Measurements from ENCODE around the gene PRIMPOL.
"Not testable (repeated sequence)": the region's sequence is repeated elsewhere in the genome, so short reads cannot be mapped to it uniquely, and the experiment has no call there.

Gene PRIMPOL

GRCh38 chr4:184719407-184719806 lies 69.9 kb downstream of the PRIMPOL start:
- DNase-seq: no peak

DNA sequence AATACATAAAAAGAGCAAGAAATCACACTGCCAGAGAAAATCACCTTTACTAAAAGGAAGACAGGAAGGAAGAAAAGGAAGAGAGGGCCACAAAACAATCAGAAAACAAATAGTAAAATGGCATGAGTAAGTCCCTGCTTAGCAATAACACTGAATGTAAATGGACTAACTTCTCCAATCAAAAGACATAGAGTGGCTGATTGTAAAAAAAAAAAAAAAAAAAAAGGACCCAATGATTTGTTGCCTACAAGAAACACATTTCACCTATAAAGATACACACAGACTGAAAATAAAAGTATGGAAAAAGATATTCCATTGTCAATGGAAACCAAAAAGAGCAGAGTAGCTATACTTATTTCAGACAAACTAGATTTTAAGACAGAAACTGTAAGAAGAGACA lies 71.7 kb downstream of the PRIMPOL start:
- no peak for DNase-seq

DNA sequence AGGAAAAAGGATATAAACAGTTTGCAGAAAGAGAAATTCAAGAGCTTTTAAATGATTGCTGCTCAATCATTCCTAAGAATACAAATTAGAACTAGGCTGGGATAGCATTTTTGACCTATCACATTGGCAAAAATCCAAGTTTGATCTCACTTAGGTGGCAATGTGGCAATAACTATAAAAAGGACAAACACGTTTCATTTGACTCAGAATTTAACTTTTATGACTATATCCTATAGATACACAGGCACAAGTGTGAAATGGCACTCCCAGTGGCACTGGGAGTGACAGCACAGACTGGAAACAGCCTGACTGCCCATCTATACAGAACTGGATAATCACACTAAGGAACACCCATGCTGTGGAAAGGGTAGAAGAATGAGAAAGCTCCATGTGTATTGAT lies 73.3 kb downstream of the PRIMPOL start:
- no peak for DNase-seq

- no peak for DNase-seq
These were observed 77.9 kb downstream of the PRIMPOL start for GRCh38 chr4:184727430-184727829.

GRCh38 chr4:184728858-184729257 lies 79.3 kb downstream of the PRIMPOL start:
- DNase-seq: no peak

GRCh38 chr4:184729946-184730345 lies 80.4 kb downstream of the PRIMPOL start:
- DNase-seq: no peak

DNA sequence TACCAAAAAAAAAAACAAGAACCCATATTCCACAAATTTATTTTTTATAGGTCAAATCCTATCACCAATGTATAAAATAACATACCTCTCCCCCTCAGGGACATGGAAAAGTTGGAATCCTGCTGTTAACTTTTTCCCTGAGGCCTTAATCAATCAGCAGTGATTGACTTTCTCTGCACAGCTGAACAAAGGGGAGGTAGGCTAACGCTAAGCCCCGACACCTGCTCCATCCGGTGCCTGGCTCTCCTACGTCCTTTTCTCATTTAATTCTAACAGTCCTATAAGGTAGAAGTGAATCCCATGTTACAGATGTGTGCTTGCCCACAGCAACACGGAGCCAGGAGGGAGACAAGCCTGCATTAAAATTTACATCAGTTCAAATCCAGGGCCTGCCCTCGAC lies 81.5 kb downstream of the PRIMPOL start:
- DNase-seq: no peak

DNA sequence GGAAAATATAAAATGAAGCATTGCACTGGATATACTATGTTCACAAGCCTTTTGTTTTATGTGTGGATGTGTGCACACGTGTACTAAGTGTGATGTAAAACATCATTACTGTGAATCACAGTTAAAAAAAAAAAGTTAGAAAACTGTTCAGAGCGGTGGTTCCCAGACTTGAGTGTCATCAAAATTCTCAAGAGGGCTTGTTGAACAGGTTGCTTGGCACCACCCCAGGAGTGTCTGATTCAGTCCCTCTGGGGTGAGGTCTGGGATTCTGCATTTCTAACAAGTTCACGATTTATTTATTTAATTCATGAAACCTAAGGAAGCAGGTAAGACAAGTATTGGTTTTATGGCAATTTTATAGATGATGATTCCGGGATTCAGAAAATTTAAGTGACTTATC lies 82.6 kb downstream of the PRIMPOL start:
- no peak for DNase-seq

DNA sequence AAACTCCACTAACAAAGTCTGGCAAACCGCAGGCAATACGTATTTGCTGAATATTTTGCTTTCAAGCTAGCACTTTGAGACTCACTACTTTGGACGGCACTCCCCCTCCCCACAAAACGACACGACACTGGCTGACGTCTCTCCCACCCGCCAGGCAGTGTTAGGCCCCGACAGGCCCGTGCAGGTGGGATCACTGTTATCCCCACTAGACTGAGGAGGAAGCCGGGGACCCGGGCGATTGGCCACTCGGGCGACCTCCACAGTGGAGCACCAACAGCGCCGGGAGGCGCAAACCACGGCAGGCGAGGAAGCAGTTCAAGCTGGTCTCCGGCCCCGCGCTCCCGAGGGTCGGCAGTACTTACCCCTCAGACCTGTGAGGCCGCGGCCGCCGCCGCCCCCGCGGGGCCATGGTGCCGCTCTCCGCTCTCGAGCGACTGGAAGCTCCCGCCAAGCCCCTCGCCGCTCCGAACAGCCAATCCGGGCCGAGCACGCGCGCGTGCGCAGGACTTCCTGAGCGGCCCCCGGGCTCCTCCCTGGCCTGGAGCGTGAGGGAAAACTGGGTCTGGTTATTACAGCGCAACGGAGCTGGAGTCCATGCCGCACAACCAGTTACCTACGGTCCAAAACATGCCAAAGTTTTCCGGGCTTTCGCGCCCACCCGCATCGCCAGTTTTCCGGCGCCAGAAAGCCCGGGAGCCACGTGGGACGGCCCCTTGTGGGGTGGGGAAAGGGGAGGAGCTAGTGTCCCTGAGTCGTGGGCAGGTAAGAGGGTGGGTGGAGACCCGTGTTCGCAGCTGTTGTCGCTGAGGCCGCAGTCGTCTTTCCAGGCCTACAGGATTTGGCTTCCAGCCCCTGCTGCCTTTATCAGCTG lies 84.4 kb downstream of the PRIMPOL start, which contains the start of gene CENPU:
CENPU (minus strand) TSS at position 443 of the 871 bp plus-strand sequence; CDS start at position 409, 34 bp downstream.
- peak; percentile 99 for DNase-seq

DNA sequence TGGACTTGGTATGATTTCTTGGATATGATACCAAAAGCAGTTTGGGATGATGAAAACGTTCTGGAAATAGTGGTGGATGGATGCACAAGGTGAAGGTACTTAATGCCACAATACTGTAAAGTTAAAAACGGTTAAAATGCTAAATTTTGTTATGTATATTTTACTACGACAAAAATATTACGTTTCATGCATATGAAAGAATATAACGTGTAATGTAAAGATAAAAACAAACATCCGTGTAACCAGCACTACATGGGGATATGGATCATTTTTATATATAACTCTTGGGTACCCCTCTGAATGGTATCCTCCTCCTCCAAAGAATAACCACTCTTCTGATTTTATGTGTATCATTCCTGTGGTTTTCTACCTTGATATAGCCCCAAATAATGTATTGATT lies 85.2 kb downstream of the PRIMPOL start:
- no peak for DNase-seq

GRCh38 chr4:184739575-184739974 lies 90.0 kb downstream of the PRIMPOL start:
- not testable (repeated sequence) for DNase-seq

- no peak for DNase-seq
These were observed 91.4 kb downstream of the PRIMPOL start for GRCh38 chr4:184740980-184741391.

DNA sequence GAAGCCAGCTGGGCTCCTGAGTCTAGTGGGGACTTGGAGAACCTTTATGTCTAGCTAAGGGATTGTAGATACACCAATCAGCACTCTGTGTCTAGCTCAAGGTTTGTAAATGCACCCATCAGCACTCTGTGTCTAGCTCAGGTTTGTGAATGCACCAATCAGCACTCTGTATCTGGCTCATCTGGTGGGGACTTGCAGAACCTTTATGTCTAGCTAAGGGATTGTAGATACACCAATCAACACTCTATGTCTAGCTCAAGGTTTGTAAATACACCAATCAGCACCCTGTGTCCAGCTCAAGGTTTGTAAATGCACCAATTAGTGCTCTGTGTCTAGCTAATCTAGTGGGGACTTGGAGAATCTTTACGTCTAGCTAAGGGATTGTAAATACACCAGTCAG lies 92.1 kb downstream of the PRIMPOL start:
- not testable (repeated sequence) for DNase-seq

DNA sequence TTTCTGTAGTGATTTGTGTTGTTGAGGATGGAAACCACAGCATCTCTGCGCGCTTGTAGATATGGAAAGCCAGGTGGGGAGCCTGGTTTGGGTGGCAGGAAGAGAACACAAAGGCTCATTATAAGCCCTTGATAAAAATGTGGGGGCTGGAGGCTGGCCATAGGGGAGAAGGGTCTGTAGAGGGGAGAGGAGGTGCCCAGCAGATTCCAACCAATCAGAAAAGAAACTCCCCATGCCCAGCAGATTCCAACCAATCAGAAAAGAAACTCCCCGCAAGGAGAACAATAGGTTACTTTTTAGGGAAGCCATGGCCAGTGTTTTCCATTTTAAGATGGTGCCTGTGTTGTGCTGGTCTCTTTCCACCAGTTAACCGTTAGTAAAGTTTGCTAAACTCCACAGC lies 94.1 kb downstream of the PRIMPOL start:
- DNase-seq: no peak

GRCh38 chr4:184744236-184744635 lies 94.7 kb downstream of the PRIMPOL start:
- DNase-seq: no peak

Measured in islet precursor cell (in vitro differentiated cells).